PC-3 (cell line): Measurements from ENCODE around the gene TMEM235.

ENCODE experiments used
- CTCF ChIP-seq: fragments of 300-600 bp; sonication (generic); conservative IDR thresholded peaks from 2 replicates; pipeline ENCODE4 v1.5.1; 2017; ENCODE audit warnings: antibody characterized with exemption, low read depth, mild to moderate bottlenecking, low read length
- EZH2 ChIP-seq: fragments of 300-600 bp; sonication (generic); IDR thresholded peaks from one replicate; pipeline ENCODE4 v1.6.1; 2017; ENCODE audit warnings: antibody characterized with exemption, mild to moderate bottlenecking, low read length; ENCODE audit not compliant: unreplicated experiment

DNA sequence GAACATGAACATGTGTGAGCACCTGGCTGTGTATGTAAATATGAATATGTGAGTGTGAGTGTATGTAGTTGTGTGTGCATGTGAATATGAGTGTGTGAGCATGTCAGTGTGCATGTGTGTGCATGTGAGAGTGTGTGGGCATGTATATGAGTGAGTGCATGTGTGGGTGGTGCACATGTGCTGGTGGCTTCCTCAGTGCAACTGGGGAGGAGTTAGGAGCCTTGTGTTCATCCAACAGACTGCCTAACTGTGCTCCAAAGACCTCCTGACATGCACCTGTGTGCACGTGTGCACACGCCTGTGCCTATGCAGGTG lies 1.4 kb downstream of the TMEM235 start:
- no peak for TF ChIP-seq CTCF
- TF ChIP-seq EZH2, result no peak
